ENCODE data around the gene XPOT.

Gene XPOT

DNA sequence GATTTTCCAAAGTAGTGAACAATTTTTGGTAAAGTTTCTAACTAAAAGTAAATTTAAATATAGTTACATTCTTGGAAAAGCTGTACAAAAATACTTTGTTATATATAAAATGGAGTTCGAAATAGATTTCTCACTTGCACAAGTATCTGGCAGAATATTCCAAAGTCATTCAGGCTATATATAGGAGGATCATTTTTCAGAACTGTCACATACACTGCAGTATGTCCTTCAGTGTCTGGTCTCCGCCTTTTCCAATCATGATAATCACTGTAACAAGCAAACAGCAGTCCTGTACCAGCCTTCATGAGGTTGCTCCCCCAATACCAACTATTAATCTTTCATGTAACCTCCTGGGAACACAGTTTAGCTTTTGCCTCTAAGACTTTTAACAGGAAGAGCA, 66.3 kb downstream of the XPOT start:
- no peak for DNase-seq

DNA sequence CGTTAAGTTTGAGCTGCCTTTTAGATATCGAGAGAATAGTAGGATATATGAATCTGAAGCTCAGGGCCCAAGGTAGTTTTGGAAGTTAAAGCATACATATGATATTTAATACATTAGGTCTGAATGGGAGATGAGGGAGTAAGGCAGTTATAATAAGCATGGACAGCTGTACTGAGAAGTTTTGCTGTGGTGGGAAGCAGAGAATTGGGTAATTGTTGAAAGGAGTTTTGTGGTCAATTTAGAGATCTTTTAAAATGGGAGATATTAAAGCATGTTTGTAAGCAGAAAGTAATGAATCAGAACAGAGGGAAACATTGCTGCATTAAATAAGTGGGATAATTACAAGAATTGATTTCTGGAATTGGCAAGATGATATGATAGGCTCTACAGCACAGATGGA, 69.0 kb downstream of the XPOT start:
- no peak for DNase-seq

DNA sequence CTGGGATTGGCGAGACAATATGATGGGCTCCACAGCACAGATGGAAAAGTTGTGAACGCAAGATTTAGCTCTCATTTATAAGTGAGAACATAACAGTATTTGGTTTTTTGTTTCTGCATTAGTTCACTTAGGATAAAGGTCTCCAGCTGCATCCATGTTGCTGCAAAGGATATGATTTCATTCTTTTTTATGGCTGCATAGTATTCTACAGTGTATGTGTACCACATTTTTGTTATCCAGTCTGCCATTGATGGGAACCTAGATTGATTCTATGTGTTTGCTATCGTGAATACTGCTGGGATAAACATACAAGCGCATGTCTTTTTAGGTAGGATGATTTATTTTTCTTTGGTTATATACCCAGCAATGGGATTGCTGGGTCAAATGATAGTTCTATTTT, 71.3 kb downstream of the XPOT start:
- DNase-seq = no peak

DNA sequence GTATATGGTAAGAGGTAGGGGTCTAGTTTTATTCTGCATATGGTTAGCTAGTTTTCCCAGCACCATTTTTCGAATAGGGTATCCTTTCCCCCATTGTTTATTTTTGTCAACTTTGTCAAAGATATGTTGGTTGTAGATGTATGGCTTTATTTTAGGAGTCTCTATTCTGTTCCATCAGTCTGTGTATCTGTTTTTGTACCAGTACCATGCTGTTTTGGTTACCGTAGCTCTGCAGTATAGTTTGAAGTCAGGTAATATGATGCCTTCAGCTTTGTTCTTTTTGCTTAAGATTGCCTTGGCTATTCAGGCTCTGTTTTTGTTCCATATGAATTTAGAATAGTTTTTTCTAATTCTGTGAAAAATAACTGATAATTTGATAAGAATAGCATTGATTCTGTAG, 72.7 kb downstream of the XPOT start:
- DNase-seq = no peak

DNA sequence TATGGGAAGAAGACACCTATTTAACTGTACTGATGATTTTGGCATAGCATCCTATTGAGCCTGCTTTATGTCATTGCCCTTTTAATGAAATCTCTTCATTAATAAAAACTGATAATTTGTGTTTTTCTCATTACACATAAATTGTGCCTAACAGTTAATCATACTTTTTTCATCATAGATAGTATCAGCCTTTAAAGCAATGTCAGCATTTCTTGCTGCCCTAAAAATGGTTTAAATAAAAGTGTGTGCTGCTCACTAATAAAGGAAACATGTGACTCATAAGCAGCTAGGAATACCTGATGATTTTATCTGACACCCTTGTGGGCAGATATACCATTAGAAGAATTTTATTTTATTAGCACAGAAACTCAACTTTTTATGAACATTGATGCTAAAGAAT, 74.5 kb downstream of the XPOT start:
- DNase-seq = no peak

DNA sequence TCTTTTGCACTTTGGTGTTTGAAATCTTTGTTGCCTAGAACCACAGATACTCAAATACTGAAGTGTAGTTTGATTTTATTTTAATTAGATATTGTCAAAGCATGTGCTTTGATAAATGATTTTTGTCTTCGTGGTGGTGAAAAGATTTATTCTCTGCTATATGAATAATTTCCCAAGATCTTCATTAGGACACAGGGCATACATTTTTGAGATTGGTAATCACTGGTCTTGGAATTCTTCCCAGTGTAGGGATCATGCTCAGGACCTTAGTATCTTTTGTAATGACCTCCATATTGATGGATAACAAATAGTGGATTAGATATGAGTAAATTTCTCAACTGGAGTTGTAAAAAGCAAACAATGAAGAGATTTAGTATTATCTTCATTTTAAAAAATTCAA, 76.0 kb downstream of the XPOT start:
- DNase-seq = no peak

DNA sequence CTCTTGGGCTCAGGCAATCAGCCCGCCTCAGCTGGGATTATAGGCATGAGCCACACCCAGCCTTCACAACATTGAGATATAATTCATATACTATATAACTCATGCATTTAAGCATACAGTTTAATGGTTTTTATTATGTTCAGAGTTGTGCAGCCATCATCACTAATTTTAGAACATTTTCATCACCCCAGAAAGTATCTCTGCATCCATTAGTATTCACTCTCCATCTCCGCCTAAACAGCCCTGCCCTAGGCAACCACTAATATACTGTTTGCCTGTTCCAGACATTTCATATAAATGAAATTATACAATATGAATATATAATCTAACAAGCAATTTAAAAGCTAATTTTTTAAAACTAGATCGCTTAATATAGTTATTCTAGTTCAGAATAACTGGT, 82.5 kb downstream of the XPOT start:
- no peak for DNase-seq

DNA sequence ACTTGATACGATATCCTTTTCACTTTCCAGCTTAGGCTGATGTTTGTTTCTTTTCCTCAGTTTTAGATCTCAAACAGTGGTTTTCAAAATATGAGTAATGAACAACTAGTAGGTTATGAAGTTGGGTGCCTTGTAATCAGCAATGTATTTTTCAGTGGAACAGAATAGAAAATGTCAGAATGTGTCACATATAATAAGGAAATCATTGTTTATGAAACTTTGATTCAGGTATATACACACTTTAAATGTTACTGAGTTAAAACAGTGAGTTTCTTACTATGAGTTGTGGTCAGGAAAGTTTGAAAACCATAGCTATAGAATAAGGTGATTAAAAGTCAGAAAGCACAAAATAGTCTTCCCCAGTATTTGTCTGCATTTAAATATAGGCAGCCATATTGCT, 87.5 kb downstream of the XPOT start:
- no peak for DNase-seq

DNA sequence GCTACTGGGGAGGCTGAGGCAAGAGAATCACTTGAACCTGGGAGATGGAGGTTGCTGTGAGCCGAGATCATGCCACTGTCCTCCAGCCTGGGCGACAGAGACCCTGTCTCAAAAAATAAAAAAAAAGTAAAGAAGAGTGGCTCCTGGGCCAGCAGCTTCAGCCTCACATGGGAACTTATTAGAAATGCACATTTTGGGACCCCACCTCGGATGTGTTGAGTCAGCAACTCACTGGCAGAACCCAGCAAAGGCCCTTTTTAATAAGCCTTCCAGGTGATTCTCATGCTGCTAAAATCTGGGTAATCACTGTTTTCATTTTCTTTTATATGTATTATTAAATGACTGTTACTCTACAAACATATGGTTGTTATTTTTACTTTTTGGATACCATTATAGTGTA, 89.3 kb downstream of the XPOT start:
- DNase-seq = no peak

DNA sequence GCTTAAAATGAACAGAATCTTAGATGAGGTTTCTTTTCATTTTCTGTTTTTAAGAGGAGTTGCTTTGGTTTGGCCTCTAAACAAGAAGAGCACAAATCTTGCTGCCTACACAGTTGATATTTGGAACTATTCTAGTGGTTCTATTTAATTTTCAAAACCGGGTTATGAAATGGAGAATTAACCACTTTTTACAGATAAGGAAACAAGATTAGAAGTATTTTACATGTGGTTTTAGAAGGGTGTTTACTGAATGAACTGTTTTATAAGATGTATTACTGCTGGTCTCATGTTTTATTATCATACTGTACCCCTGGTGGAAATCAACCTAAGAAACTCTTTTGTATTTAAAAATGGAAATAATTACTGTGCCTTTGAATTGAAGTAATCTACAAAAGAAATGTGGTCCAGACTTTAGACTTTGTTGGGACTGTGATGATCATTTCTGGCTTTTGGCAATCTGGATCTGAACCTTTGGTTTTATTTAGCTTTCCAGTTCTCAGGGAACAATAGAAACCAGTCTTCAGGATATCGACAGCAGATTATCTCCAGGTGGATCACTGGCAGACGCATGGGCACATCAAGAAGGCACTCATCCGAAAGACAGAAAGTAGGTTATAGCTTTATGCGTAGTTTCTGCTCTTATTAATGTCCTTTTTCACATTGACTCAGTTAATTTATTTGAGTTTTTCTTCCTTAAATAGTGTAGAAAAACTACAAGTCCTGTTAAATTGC, 91.0 kb downstream of the XPOT start:
- DNase-seq = no peak

DNA sequence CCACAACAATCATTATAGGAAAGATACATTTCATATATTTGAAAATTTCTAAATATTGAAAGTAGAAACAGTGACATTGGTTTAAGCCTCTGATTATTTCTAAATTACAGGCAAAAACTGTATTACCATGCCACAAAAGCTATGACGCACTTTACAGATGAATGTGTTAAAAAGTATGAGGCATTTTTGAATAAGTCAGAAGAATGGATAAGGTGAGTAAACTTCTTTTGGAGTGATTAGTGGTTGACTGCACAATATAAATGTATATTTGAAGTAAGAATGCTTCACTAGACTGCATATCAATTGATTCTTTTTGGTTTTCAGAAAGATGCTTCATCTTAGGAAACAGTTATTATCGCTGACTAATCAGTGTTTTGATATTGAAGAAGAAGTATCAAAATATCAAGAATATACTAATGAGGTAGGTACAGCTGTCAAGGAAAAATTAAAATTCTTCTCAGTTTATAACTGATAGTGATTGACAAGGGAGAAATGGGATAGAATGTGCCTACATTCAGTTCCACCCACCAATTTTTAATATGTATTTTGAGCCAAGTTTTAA, 92.7 kb downstream of the XPOT start:
- no peak for DNase-seq

DNA sequence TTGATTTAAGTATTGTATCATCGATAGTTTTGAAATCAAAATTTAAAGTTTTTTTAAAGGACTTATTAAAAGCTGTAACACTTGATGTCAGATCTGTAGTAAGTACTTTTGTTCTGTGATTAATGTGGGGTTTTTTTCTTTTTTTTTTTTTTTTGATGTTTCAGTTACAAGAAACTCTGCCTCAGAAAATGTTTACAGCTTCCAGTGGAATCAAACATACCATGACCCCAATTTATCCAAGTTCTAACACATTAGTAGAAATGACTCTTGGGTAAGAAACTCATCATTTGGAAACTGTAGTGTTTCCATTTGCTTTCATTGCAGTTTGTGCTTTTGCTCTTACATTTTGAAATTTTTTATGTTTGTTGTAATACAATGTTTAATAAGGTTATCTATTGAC, 93.3 kb downstream of the XPOT start:
- DNase-seq = no peak

DNA sequence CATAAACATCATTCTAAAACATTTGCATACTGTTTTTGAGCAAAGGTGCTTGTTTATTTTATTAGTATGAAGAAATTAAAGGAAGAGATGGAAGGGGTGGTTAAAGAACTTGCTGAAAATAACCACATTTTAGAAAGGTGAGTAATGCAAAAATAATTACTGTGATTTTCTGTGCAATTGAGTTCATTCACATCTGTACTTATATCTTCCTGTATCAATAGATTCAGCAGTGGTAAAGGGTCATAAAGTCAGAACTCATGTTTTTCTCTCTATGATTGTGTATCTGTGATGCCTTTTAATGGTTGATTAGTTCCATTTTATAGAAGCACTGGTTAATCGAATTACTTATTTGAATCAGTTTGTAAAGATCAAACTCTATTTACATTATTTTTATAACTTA, 93.7 kb downstream of the XPOT start:
- DNase-seq = no peak

DNA sequence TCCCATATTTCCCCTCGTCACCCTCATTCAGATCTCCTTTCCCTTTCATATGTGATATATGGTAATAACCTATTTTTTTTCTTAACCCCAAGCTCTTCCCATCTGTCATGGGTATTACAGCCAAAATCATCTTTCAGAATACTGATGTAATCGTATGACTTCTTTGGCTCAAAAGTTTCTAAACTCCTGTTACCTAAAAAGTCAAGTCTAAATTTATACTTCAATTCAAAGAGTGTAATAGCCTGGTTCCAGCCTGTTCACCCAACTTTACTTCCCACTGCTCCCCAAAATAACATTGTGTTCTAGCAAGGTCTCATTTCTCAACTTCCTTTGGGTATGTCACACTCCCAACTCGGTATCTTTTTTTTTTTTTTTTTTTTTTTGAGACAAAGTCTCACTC, 96.2 kb downstream of the XPOT start:
- no peak for DNase-seq
